Neural progenitor cell (in vitro differentiated cells): ENCODE results near the gene PSMG4.

Experiments used
- EZH2 ChIP-seq: fragments of 200-600 bp; sonication (generic); IDR thresholded peaks from 2 replicates; pipeline ENCODE4 v1.6.1; 2017; ENCODE audit warnings: antibody characterized with exemption, mild to moderate bottlenecking, moderate library complexity
- EZH2phosphoT487 ChIP-seq: fragments of 200-600 bp; sonication (generic); IDR thresholded peaks from 2 replicates; pipeline ENCODE4 v1.6.1; 2017; ENCODE audit warnings: antibody characterized with exemption
- TF ChIP-seq, protein P1 (sequence below): fragments of 200-600 bp; sonication (generic); IDR thresholded peaks from 2 replicates; pipeline ENCODE4 v1.5.1; 2017; ENCODE audit warnings: antibody characterized with exemption, mild to moderate bottlenecking

DNA sequence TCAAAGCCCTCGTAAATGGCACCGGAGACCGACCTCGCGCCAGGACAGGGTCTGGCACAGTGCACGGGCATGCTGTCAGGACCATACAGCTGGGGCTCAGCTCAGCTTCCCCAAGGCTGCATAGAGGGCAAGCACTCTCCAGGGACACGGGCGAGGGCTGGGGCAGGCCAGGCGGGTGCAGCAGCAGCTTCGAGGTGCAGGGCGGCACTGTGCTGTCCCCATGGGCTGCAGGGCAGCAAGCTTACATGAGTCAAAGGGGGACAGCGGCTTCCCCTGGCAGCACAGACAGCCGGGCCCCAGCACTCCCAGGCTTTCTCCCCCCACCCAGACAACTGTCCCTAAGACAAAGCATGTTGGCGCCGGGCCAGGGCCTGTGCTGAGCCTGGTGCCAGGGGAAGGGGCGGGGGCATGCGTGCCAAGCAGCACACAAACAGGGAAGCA lies 25.7 kb downstream of the PSMG4 start:
- TF ChIP-seq, protein P1, sequence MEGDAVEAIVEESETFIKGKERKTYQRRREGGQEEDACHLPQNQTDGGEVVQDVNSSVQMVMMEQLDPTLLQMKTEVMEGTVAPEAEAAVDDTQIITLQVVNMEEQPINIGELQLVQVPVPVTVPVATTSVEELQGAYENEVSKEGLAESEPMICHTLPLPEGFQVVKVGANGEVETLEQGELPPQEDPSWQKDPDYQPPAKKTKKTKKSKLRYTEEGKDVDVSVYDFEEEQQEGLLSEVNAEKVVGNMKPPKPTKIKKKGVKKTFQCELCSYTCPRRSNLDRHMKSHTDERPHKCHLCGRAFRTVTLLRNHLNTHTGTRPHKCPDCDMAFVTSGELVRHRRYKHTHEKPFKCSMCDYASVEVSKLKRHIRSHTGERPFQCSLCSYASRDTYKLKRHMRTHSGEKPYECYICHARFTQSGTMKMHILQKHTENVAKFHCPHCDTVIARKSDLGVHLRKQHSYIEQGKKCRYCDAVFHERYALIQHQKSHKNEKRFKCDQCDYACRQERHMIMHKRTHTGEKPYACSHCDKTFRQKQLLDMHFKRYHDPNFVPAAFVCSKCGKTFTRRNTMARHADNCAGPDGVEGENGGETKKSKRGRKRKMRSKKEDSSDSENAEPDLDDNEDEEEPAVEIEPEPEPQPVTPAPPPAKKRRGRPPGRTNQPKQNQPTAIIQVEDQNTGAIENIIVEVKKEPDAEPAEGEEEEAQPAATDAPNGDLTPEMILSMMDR = no peak
- no peak for TF ChIP-seq EZH2
- TF ChIP-seq EZH2phosphoT487 = no peak
